Measurements from ENCODE around the gene TRABD2A.

GRCh38 chr2:84873350-84873749 lies 7.5 kb downstream of the TRABD2A start:
- TF ChIP-seq, protein P1, sequence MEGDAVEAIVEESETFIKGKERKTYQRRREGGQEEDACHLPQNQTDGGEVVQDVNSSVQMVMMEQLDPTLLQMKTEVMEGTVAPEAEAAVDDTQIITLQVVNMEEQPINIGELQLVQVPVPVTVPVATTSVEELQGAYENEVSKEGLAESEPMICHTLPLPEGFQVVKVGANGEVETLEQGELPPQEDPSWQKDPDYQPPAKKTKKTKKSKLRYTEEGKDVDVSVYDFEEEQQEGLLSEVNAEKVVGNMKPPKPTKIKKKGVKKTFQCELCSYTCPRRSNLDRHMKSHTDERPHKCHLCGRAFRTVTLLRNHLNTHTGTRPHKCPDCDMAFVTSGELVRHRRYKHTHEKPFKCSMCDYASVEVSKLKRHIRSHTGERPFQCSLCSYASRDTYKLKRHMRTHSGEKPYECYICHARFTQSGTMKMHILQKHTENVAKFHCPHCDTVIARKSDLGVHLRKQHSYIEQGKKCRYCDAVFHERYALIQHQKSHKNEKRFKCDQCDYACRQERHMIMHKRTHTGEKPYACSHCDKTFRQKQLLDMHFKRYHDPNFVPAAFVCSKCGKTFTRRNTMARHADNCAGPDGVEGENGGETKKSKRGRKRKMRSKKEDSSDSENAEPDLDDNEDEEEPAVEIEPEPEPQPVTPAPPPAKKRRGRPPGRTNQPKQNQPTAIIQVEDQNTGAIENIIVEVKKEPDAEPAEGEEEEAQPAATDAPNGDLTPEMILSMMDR (optimal IDR thresholded peaks at IDR 0.05 in 1 of 3, IDR thresholded peaks at IDR 0.05 in 1 of 3, conservative IDR thresholded peaks at IDR 0.05 in 1 of 3; ENCODE audit: extremely low read depth in 1 of 3, insufficient read depth in 2 of 3, low read length in 3 of 3): no peak
- TF ChIP-seq EZH2 (IDR thresholded peaks at IDR 0.05; ENCODE audit: low read length): no peak

Measured in keratinocyte (primary cell).